PC-3 (cell line): Measurements from ENCODE around the gene MAML3. TPM values are rescaled to one million over a fixed set of nuclear protein-coding genes. Genes with fewer than 3 reads are reported as not detected.

Experiments used
- ATAC-seq: fragments of 200-7000 bp; cut with Tn5 transposase; 2 replicates; pipeline ENCODE4 v1.9.1; 2020; ENCODE audit warnings: mild to moderate bottlenecking, moderate library complexity
- BruUV-seq: library from RNA; stranded (reverse); fragments of 400-500 nt; replicated peaks from 2 replicates; lab custom pipeline; 2021; lab: Mats Ljungman, UMichigan
- CTCF ChIA-PET: fragments of 300-600 bp; sonication (Branson Sonifier 250); formaldehyde crosslinking; loops from one replicate; lab custom pipeline; 2022; ENCODE audit warnings: antibody characterized with exemption; lab: Charles Lee
- POLR2A ChIA-PET: fragments of 300-600 bp; sonication (Branson Sonifier 250); formaldehyde crosslinking; loops from one replicate; lab custom pipeline; 2022; ENCODE audit warnings: antibody characterized with exemption; ENCODE audit not compliant: unreplicated experiment; lab: Charles Lee
- DNase-seq: peaks from one replicate; pipeline ENCODE4 v3.0.0-alpha.2; 2015
- H2AFZ ChIP-seq: fragments of 300-600 bp; sonication (generic); 2 replicates; pipeline ENCODE4 v1.6.0; 2016; ENCODE audit warnings: antibody characterized with exemption, low read length
- H3F3A ChIP-seq: fragments of 300-600 bp; sonication (generic); one replicate; pipeline ENCODE4 v1.6.0; 2017; ENCODE audit warnings: antibody characterized with exemption, low read length, control low read depth, mild to moderate bottlenecking; ENCODE audit not compliant: unreplicated experiment
- H3K27ac ChIP-seq: fragments of 300-600 bp; sonication (generic); 2 replicates; pipeline ENCODE4 v1.5.1; 2016; ENCODE audit warnings: mild to moderate bottlenecking, low read length
- H3K27me3 ChIP-seq: fragments of 300-600 bp; sonication (generic); 2 replicates; pipeline ENCODE4 v1.6.1; 2016; ENCODE audit warnings: low read length, mixed read lengths
- H3K36me3 ChIP-seq: fragments of 300-600 bp; sonication (generic); 2 replicates; pipeline ENCODE4 v1.6.1; 2016; ENCODE audit warnings: low read depth, mixed run types, low read length, mixed read lengths
- H3K4me1 ChIP-seq: fragments of 300-600 bp; sonication (generic); 2 replicates; pipeline ENCODE4 v1.5.1; 2016; ENCODE audit warnings: low read length; ENCODE audit not compliant: insufficient read depth
- H3K4me2 ChIP-seq: fragments of 300-600 bp; sonication (generic); 2 replicates; pipeline ENCODE4 v1.6.0; 2016; ENCODE audit warnings: low read length
- H3K4me3 ChIP-seq: fragments of 300-600 bp; sonication (generic); 2 replicates; pipeline ENCODE4 v1.5.1; 2016; ENCODE audit warnings: mild to moderate bottlenecking, low read length, mixed read lengths
- H3K79me2 ChIP-seq: fragments of 300-600 bp; sonication (generic); 2 replicates; pipeline ENCODE4 v1.6.1; 2017; ENCODE audit warnings: low read length, mixed read lengths
- H3K9ac ChIP-seq: fragments of 300-600 bp; sonication (generic); 2 replicates; pipeline ENCODE4 v1.6.0; 2016; ENCODE audit warnings: mild to moderate bottlenecking, low read length
- H3K9me2 ChIP-seq: fragments of 300-600 bp; sonication (generic); replicated peaks from 2 replicates; pipeline ENCODE4 v1.6.1; 2016; ENCODE audit warnings: mixed run types, low read length, mixed read lengths
- H3K9me3 ChIP-seq: fragments of 300-600 bp; sonication (generic); 2 replicates; pipeline ENCODE4 v1.6.1; 2016; ENCODE audit warnings: low read length, mixed read lengths
- H4K20me1 ChIP-seq: fragments of 300-600 bp; sonication (generic); 2 replicates; pipeline ENCODE4 v1.6.1; 2016; ENCODE audit warnings: low read length, mixed read lengths
- EZH2 ChIP-seq: fragments of 300-600 bp; sonication (generic); IDR thresholded peaks from one replicate; pipeline ENCODE4 v1.6.1; 2017; ENCODE audit warnings: antibody characterized with exemption, mild to moderate bottlenecking, low read length; ENCODE audit not compliant: unreplicated experiment
- EZH2phosphoT487 ChIP-seq: fragments of 300-600 bp; sonication (generic); IDR thresholded peaks from 2 replicates; pipeline ENCODE4 v1.6.1; 2018; ENCODE audit warnings: mild to moderate bottlenecking, antibody characterized with exemption, low read length, borderline replicate concordance
- intact Hi-C: fragments of 100-400 bp; cut with micrococcal nuclease; formaldehyde crosslinking; loops from 2 replicates; pipeline ENCODE4 v1.9.0; 2023
- total RNA-seq: library from RNA; depleted of rRNA; stranded (reverse); fragments of >200 nt; gene quantifications from 2 replicates; pipeline ENCODE4 v1.2.3, GENCODE V29; 2014
- TF ChIP-seq, protein P1 (sequence below): fragments of 300-600 bp; sonication (generic); conservative IDR thresholded peaks from 2 replicates; pipeline ENCODE4 v1.5.1; 2017; ENCODE audit warnings: antibody characterized with exemption, low read depth, mild to moderate bottlenecking, low read length

MAML3 gene
- total RNA-seq, 1 experiment from 2014 or later: 4.3 TPM

DNA sequence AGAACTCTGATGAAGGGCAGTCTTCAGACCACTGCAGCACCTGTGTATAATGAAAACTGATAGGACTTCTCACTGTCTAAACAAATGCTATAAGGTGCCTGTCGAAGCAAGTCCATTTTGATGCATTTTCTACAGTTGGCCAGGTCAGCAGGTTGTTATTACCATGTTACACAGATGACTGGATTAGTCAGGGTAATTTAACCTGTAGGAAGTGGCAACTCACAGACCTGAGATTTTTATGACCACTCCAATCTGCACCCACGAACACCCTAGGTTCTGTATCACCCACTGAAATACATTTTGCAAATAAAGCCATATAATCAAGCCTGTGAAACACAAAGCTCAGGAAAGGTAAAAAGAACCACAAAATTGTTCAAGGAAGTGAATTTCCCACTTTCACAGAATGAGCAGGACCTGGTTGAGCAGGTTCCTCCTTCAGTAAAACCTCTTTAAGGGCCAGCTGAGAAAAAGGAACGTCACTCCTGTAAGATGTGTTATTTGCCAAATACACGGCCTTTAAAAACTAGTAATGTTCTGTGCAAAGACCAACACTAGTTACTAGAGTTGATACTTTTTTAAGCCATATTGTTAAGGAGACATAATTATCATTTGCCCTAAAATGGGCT lies 12.7 kb downstream of the MAML3 start:
- ATAC-seq (peak; percentile 36; the same call in 1 of the 2 replicates), DNase-seq (peak; percentile 58)
- Histone ChIP-seq H3K4me3 (peak overlapping the region; percentile 6; the same call in 1 of the 2 replicates), H4K20me1 (no peaks in the 10 kb centered on the region), H3K9ac (no peak overlapping the region), H3K79me2 (peaks cover 29% of the 10 kb centered on the region; the same call in 1 of the 2 replicates), H3K9me3 (no peaks in the 10 kb centered on the region), H3K27ac (peak overlapping the region; percentile 52), H3K27me3 (no peaks in the 10 kb centered on the region), H3K9me2 (no peaks in the 10 kb centered on the region), H2AFZ (no peak overlapping the region), H3F3A (no peaks in the 10 kb centered on the region), H3K4me1 (peaks cover 37% of the 10 kb centered on the region), H3K36me3 (no peaks in the 10 kb centered on the region), H3K4me2 (peak overlapping the region; percentile 65)
- intact Hi-C loops: no loop called here
- CTCF ChIA-PET: interaction anchor here (0.6 kb wide), 1 partner anchor 61 kb away, joined by 3 read pairs; no protein-coding TSS in a partner anchor
- TF ChIP-seq EZH2 (no peak), EZH2phosphoT487 (no peak)
- TF ChIP-seq, protein P1, sequence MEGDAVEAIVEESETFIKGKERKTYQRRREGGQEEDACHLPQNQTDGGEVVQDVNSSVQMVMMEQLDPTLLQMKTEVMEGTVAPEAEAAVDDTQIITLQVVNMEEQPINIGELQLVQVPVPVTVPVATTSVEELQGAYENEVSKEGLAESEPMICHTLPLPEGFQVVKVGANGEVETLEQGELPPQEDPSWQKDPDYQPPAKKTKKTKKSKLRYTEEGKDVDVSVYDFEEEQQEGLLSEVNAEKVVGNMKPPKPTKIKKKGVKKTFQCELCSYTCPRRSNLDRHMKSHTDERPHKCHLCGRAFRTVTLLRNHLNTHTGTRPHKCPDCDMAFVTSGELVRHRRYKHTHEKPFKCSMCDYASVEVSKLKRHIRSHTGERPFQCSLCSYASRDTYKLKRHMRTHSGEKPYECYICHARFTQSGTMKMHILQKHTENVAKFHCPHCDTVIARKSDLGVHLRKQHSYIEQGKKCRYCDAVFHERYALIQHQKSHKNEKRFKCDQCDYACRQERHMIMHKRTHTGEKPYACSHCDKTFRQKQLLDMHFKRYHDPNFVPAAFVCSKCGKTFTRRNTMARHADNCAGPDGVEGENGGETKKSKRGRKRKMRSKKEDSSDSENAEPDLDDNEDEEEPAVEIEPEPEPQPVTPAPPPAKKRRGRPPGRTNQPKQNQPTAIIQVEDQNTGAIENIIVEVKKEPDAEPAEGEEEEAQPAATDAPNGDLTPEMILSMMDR: no peak
- POLR2A ChIA-PET: no interaction called here
- BruUV-seq: no TSS peak

DNA sequence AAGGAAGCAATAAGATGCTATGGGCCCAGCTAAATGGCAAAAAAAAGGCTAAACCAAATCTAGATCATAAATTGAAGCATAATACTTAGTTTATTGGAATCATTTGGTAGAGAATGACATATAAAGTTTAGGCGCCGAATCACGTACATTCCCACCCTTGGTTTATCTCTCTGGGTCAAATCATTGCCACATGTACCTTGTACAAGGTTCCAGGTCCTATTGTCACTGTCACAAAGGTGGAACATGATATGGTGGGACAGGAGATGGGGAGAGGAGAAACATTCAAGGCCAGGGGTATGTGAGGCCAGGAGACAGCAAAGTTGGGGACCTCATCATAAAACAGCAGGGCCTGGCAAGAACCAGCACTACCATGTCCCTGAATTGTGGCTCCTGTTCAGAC lies 13.4 kb downstream of the MAML3 start:
- Histone ChIP-seq H4K20me1 (no peaks in the 10 kb centered on the region), H3K9me3 (no peaks in the 10 kb centered on the region), H3K36me3 (no peaks in the 10 kb centered on the region), H3K27me3 (no peaks in the 10 kb centered on the region), H3K79me2 (peaks cover 36% of the 10 kb centered on the region; the same call in 1 of the 2 replicates), H2AFZ (no peak overlapping the region), H3K4me3 (no peak overlapping the region), H3K4me1 (peaks cover 44% of the 10 kb centered on the region), H3K9ac (no peak overlapping the region), H3K27ac (peak overlapping the region; percentile 52), H3F3A (no peaks in the 10 kb centered on the region), H3K4me2 (peak overlapping the region; percentile 65), H3K9me2 (no peaks in the 10 kb centered on the region)
- ChIA-PET CTCF (interaction anchor here (0.6 kb wide), 1 partner anchor 103 kb away, joined by 3 read pairs; no protein-coding TSS in a partner anchor), POLR2A (no interaction called here)
- intact Hi-C loops: no loop called here
- ATAC-seq (no peak), DNase-seq (no peak)
- no TSS peak for BruUV-seq
- TF ChIP-seq EZH2 (no peak), EZH2phosphoT487 (no peak)
- TF ChIP-seq, protein P1: no peak

DNA sequence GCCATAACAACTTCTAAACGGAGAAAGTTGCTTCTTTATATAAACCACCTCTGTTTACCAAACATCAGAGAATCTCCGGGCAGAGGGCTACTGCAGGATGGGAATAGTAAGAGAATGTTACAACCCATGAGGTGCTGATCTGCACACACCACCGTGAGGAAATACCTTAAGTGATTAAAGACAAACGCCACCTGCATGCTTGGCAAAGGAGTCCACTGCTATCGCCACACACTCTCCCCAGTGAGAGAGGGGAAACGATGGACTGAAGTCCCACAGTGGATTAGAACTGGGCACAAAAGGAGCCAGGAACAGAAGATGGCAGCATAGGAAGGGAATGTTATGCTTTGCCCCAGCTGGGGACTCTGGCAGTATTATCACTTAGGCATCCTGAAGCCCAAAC lies 15.6 kb downstream of the MAML3 start:
- peaks cover 66% of the 10 kb centered on the region for H3K4me1 ChIP-seq
- no TSS peak for BruUV-seq
- H3K4me3 ChIP-seq: no peak overlapping the region
- H4K20me1 ChIP-seq: no peaks in the 10 kb centered on the region
- no peak overlapping the region for H3K4me2 ChIP-seq
- intact Hi-C loops: no loop called here
- H2AFZ ChIP-seq: no peak overlapping the region
- H3K27ac ChIP-seq: no peak overlapping the region
- ChIA-PET CTCF (no interaction called here), POLR2A (no interaction called here)
- no peaks in the 10 kb centered on the region for H3K36me3 ChIP-seq
- TF ChIP-seq EZH2 (no peak), EZH2phosphoT487 (no peak)
- TF ChIP-seq, protein P1: no peak
- no peak overlapping the region for H3K9ac ChIP-seq
- no peaks in the 10 kb centered on the region for H3K9me2 ChIP-seq
- no peaks in the 10 kb centered on the region for H3K27me3 ChIP-seq
- H3F3A ChIP-seq: no peaks in the 10 kb centered on the region
- H3K79me2 ChIP-seq: peaks cover 47% of the 10 kb centered on the region
- no peaks in the 10 kb centered on the region for H3K9me3 ChIP-seq
- DNase-seq (no peak), ATAC-seq (no peak)
